Measurements from ENCODE around the gene SBF1.
"Not testable (repeated sequence)": the region's sequence is repeated elsewhere in the genome, so short reads cannot be mapped to it uniquely, and the experiment has no call there.

SBF1 gene

GRCh38 chr22:50399751-50400331, 75.0 kb downstream of the SBF1 start:
- DNase-seq (ENCODE audit: low read depth, low spot score), result no peak

GRCh38 chr22:50398831-50399648, 75.8 kb downstream of the SBF1 start:
- no peak for DNase-seq (ENCODE audit: low read depth, low spot score)

GRCh38 chr22:50397371-50398060, 77.3 kb downstream of the SBF1 start:
- DNase-seq (ENCODE audit: low read depth, low spot score), result not testable (repeated sequence)

GRCh38 chr22:50396751-50397370, 78.0 kb downstream of the SBF1 start:
- DNase-seq (ENCODE audit: low read depth, low spot score), result no peak

Data from astrocyte of the hippocampus (primary cell).